GM19324 (cell line): ENCODE results near the gene ARID4B.

ENCODE experiments used
- ATAC-seq: cut with Tn5 transposase; IDR thresholded peaks from one replicate; pipeline ENCODE4 v1.9.1; 2021; ENCODE audit warnings: mild to moderate bottlenecking, moderate library complexity; ENCODE audit not compliant: unreplicated experiment, low FRiP score

The ARID4B gene

GRCh38 chr1:235136111-235136510, 191.9 kb downstream of the ARID4B start:
- no peak for ATAC-seq

- ATAC-seq, result no peak
Measured at GRCh38 chr1:235134171-235134570, 193.8 kb downstream of the ARID4B start.

- no peak for ATAC-seq
Measured at GRCh38 chr1:235133086-235133485, 194.9 kb downstream of the ARID4B start.

GRCh38 chr1:235131961-235132360, 196.0 kb downstream of the ARID4B start:
- no peak for ATAC-seq

- ATAC-seq, result no peak
Measured at GRCh38 chr1:235130766-235131270, 197.2 kb downstream of the ARID4B start.

- ATAC-seq, result no peak
Measured at GRCh38 chr1:235129774-235130570, 198.0 kb downstream of the ARID4B start.

GRCh38 chr1:235128456-235129328, 199.3 kb downstream of the ARID4B start, which contains the start of gene TOMM20:
Gene TOMM20, minus strand, starts transcription at chr1:235128837. Its CDS starts 122 bp downstream, at chr1:235128715.
- peak; percentile 97 for ATAC-seq

- no peak for ATAC-seq
Measured at GRCh38 chr1:235127732-235128455, 200.1 kb downstream of the ARID4B start.

GRCh38 chr1:235127203-235127602, 200.8 kb downstream of the ARID4B start:
- ATAC-seq, result no peak

GRCh38 chr1:235124665-235125064, 203.3 kb downstream of the ARID4B start:
- no peak for ATAC-seq

GRCh38 chr1:235124111-235124510, 203.9 kb downstream of the ARID4B start:
- ATAC-seq, result no peak

GRCh38 chr1:235122348-235122747, 205.6 kb downstream of the ARID4B start:
- ATAC-seq, result no peak
